ENCODE data around the gene PHF14.

- TF ChIP-seq, protein P1, sequence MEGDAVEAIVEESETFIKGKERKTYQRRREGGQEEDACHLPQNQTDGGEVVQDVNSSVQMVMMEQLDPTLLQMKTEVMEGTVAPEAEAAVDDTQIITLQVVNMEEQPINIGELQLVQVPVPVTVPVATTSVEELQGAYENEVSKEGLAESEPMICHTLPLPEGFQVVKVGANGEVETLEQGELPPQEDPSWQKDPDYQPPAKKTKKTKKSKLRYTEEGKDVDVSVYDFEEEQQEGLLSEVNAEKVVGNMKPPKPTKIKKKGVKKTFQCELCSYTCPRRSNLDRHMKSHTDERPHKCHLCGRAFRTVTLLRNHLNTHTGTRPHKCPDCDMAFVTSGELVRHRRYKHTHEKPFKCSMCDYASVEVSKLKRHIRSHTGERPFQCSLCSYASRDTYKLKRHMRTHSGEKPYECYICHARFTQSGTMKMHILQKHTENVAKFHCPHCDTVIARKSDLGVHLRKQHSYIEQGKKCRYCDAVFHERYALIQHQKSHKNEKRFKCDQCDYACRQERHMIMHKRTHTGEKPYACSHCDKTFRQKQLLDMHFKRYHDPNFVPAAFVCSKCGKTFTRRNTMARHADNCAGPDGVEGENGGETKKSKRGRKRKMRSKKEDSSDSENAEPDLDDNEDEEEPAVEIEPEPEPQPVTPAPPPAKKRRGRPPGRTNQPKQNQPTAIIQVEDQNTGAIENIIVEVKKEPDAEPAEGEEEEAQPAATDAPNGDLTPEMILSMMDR (IDR thresholded peaks at IDR 0.05): no peak
- TF ChIP-seq POLR2A (IDR thresholded peaks at IDR 0.05) (no peak), EP300 (IDR thresholded peaks at IDR 0.05) (no peak), POLR2AphosphoS5 (IDR thresholded peaks at IDR 0.05) (no peak)
These were observed 182.2 kb downstream of the PHF14 start for GRCh38 chr7:11155883-11156282.
